H1 (cell line): Measurements from ENCODE around the gene AMOTL2. TPM values are rescaled to one million over a fixed set of nuclear protein-coding genes. Genes with fewer than 3 reads are reported as not detected.
A peak's percentile ranks its signal among the peaks of the same experiment; 100 is the strongest.

Experiments
- CTCF ChIA-PET: fragments of 300-600 bp; sonication (Branson Sonifier 250); formaldehyde crosslinking; loops from one replicate; lab custom pipeline; 2021; ENCODE audit not compliant: partially characterized antibody; lab: Charles Lee
- POLR2A ChIA-PET: fragments of 300-600 bp; sonication (Branson Sonifier 250); formaldehyde crosslinking; loops from one replicate; lab custom pipeline; 2021; ENCODE audit warnings: inconsistent platforms; ENCODE audit not compliant: partially characterized antibody; lab: Charles Lee
- DNase-seq, 2 experiments: peaks; one replicate each; pipeline versions ENCODE4 v3.0.0 to v3.0.0-alpha.2; 2010 to 2022; ENCODE audit warnings: low spot score in 2 of 2, low read depth in 1 of 2, mixed read lengths in 1 of 2
- FAIRE-seq: peaks from 2 replicates; lab custom pipeline; 2011; peaks lifted over from hg19 to GRCh38; lab: Jason Lieb, UNC
- H2AFZ ChIP-seq: 2 replicates; pipeline ENCODE4 v1.8.1; 2012; ENCODE audit warnings: low read length, inconsistent platforms
- H2AK5ac ChIP-seq: 2 replicates; pipeline ENCODE4 v1.6.1; 2013; ENCODE audit warnings: low read depth, low read length
- H2BK120ac ChIP-seq: replicated peaks from 2 replicates; pipeline ENCODE3; 2013; ENCODE audit warnings: low read depth, low read length, inconsistent platforms
- H2BK12ac ChIP-seq: 2 replicates; pipeline ENCODE4 v1.6.1; 2013; ENCODE audit warnings: low read depth, low read length
- H2BK15ac ChIP-seq: 2 replicates; pipeline ENCODE4 v1.6.1; 2013; ENCODE audit warnings: low read length
- H2BK20ac ChIP-seq: 2 replicates; pipeline ENCODE4 v1.6.1; 2013; ENCODE audit warnings: low read length
- H2BK5ac ChIP-seq: 2 replicates; pipeline ENCODE4 v1.6.1; 2013; ENCODE audit warnings: low read depth, low read length
- H3K14ac ChIP-seq: 2 replicates; pipeline ENCODE4 v1.6.1; 2013; ENCODE audit warnings: inconsistent platforms; ENCODE audit not compliant: insufficient read length
- H3K18ac ChIP-seq: 2 replicates; pipeline ENCODE4 v1.6.1; 2013; ENCODE audit warnings: low read length; ENCODE audit errors: extremely low read depth
- H3K23ac ChIP-seq: 2 replicates; pipeline ENCODE4 v1.6.1; 2013; ENCODE audit warnings: inconsistent platforms; ENCODE audit not compliant: insufficient read length
- H3K23me2 ChIP-seq: 2 replicates; pipeline ENCODE4 v1.6.1; 2013; ENCODE audit warnings: low read depth, low read length
- H3K27ac ChIP-seq: 2 replicates; pipeline ENCODE4 v1.6.1; 2011; ENCODE audit warnings: low read depth, low read length, inconsistent platforms
- H3K27me3 ChIP-seq, 4 experiments: replicated peaks in 1 of 4; 1 replicate in 1 of 4; 2 replicates in 3 of 4; pipeline versions ENCODE4 v1.6.1 to v1.8.1; 2011 to 2013; ENCODE audit warnings: low read length in 3 of 4, mild to moderate bottlenecking in 3 of 4, inconsistent platforms in 2 of 4, mixed read lengths in 2 of 4, moderate library complexity in 1 of 4; ENCODE audit not compliant: control insufficient read depth in 3 of 4, insufficient read depth in 3 of 4; ENCODE audit errors: extremely low read depth in 1 of 4
- H3K36me3 ChIP-seq, 4 experiments: 2 replicates each; pipeline versions ENCODE4 v1.6.1 to v1.8.1; 2011 to 2013; ENCODE audit warnings: mild to moderate bottlenecking in 4 of 4, low read length in 3 of 4, moderate library complexity in 2 of 4, control low read depth in 1 of 4, inconsistent platforms in 1 of 4; ENCODE audit not compliant: insufficient read depth in 4 of 4, control insufficient read depth in 2 of 4
- H3K4ac ChIP-seq: replicated peaks from 2 replicates; pipeline ENCODE3; 2013; ENCODE audit warnings: low read length, low read depth, mixed read lengths, inconsistent platforms; ENCODE audit not compliant: insufficient read length
- H3K4me1 ChIP-seq, 4 experiments: replicated peaks in 1 of 4; 1 replicate in 1 of 4; 2 replicates in 3 of 4; pipeline versions ENCODE4 v1.6.1 to v1.8.1; 2011 to 2013; ENCODE audit warnings: low read length in 3 of 4, inconsistent platforms in 2 of 4, mixed read lengths in 1 of 4; ENCODE audit not compliant: insufficient read depth in 4 of 4, control insufficient read depth in 3 of 4
- H3K4me2 ChIP-seq, 2 experiments: 2 replicates each; pipeline versions ENCODE4 v1.6.1 to v1.8.1; 2011 to 2013; ENCODE audit warnings: low read depth in 2 of 2, low read length in 2 of 2, control low read depth in 1 of 2, inconsistent platforms in 1 of 2, mild to moderate bottlenecking in 1 of 2; ENCODE audit not compliant: insufficient read depth in 1 of 2
- H3K4me3 ChIP-seq, 4 experiments: fragments of 200-600, 300-600 bp in 1 of 4; sonication (generic), shearing (Covaris generic), sonication (Bioruptor Twin) in 1 of 4; 2 replicates each; pipeline versions ENCODE4 v1.5.1 to v1.8.1; 2011 to 2016; ENCODE audit warnings: low read length in 4 of 4, low read depth in 3 of 4, control low read depth in 2 of 4, inconsistent platforms in 2 of 4, mild to moderate bottlenecking in 2 of 4, mixed read lengths in 1 of 4, moderate library complexity in 1 of 4; ENCODE audit not compliant: insufficient read depth in 2 of 4; ENCODE audit errors: extremely low read depth in 1 of 4
- H3K56ac ChIP-seq: replicated peaks from 2 replicates; pipeline ENCODE3; 2013; ENCODE audit warnings: low read depth, mild to moderate bottlenecking, mixed read lengths, low read length, inconsistent platforms; ENCODE audit not compliant: insufficient read length
- H3K79me1 ChIP-seq: 2 replicates; pipeline ENCODE4 v1.6.1; 2013; ENCODE audit warnings: low read depth, low read length, control low read depth
- H3K79me2 ChIP-seq, 2 experiments: 2 replicates each; pipeline versions ENCODE4 v1.6.1 to v1.8.1; 2012 to 2013; ENCODE audit warnings: low read length in 2 of 2, mild to moderate bottlenecking in 2 of 2, inconsistent platforms in 1 of 2; ENCODE audit not compliant: insufficient read depth in 2 of 2, control insufficient read depth in 1 of 2
- H3K9ac ChIP-seq, 4 experiments: replicated peaks in 1 of 4; 1 replicate in 1 of 4; 2 replicates in 3 of 4; pipeline versions ENCODE4 v1.6.1 to v1.8.1; 2011 to 2013; ENCODE audit warnings: low read depth in 3 of 4, low read length in 3 of 4, control low read depth in 2 of 4, mild to moderate bottlenecking in 2 of 4, moderate library complexity in 2 of 4, inconsistent platforms in 1 of 4; ENCODE audit errors: extremely low read depth in 1 of 4
- H3K9me3 ChIP-seq, 2 experiments: 2 replicates each; pipeline versions ENCODE4 v1.6.1 to v1.8.1; 2012 to 2013; ENCODE audit warnings: mild to moderate bottlenecking in 2 of 2, moderate library complexity in 2 of 2, control low read depth in 1 of 2, inconsistent platforms in 1 of 2, low read depth in 1 of 2, low read length in 1 of 2, mixed read lengths in 1 of 2; ENCODE audit not compliant: insufficient read depth in 2 of 2
- H4K20me1 ChIP-seq, 2 experiments: replicated peaks in 1 of 2; 2 replicates each; pipeline versions ENCODE3 to v1.8.1; 2011 to 2013; ENCODE audit warnings: inconsistent platforms in 2 of 2, low read length in 2 of 2, mild to moderate bottlenecking in 1 of 2; ENCODE audit not compliant: insufficient read depth in 2 of 2, control insufficient read depth in 1 of 2
- H4K5ac ChIP-seq: 2 replicates; pipeline ENCODE4 v1.6.1; 2013; ENCODE audit warnings: low read length, low read depth, mixed read lengths, inconsistent platforms; ENCODE audit not compliant: insufficient read length
- H4K8ac ChIP-seq: 2 replicates; pipeline ENCODE4 v1.8.0; 2013; ENCODE audit warnings: mild to moderate bottlenecking, moderate library complexity, low read length, inconsistent platforms; ENCODE audit not compliant: insufficient read depth; ENCODE audit errors: extremely low read depth
- H4K91ac ChIP-seq: replicated peaks from 2 replicates; pipeline ENCODE3; 2013; ENCODE audit warnings: low read length, mixed read lengths, inconsistent platforms; ENCODE audit not compliant: insufficient read length
- ASH2L ChIP-seq: fragments of 200-600, 300-600 bp; sonication (generic); IDR thresholded peaks from one replicate; pipeline ENCODE4 v1.7.1; 2017; ENCODE audit warnings: low read length
- BRCA1 ChIP-seq: IDR thresholded peaks from 2 replicates; pipeline ENCODE4 v1.6.1; 2012; ENCODE audit warnings: low read depth, low read length, improper control_type of control experiment
- GTF2F1 ChIP-seq: IDR thresholded peaks from 2 replicates; pipeline ENCODE4 v1.6.1; 2012; ENCODE audit warnings: low read depth, low read length, improper control_type of control experiment, borderline replicate concordance
- KDM4A ChIP-seq: IDR thresholded peaks from one replicate; pipeline ENCODE4 v1.7.1; 2012; ENCODE audit warnings: low read depth, mild to moderate bottlenecking, moderate library complexity, low read length, inconsistent platforms; ENCODE audit not compliant: severe bottlenecking
- WGBS, 2 experiments: shearing (Covaris generic) in 1 of 2; methylation state at CpG; one replicate each; pipeline versions ENCODE4 v1.1.6 to v1.1.7; 2013 to 2015; ENCODE audit warnings: low lambda C conversion rate in 2 of 2, mixed read lengths in 2 of 2, inconsistent platforms in 1 of 2, low coverage in 1 of 2, missing lambda C conversion rate in 1 of 2; ENCODE audit not compliant: insufficient replicate concordance in 2 of 2, insufficient coverage in 1 of 2, insufficient read length in 1 of 2; ENCODE audit errors: extremely low coverage in 1 of 2, missing lambda C conversion rate in 1 of 2; 5-methylcytosine and 5-hydroxymethylcytosine counted together
- polyA plus RNA-seq, 7 experiments: library from polyadenylated mRNA; depleted of rRNA in 3 of 7; stranded (reverse) in 5 of 7; unstranded in 2 of 7; fragments of >200 nt in 5 of 7; fragments of 200-250 nt in 2 of 7; gene quantifications; 1 replicate in 5 of 7; 2 replicates in 1 of 7; 4 replicates in 1 of 7; pipeline versions ENCODE4 v1.2.1 to v1.2.3, GENCODE V29; 2011 to 2013; ENCODE audit warnings: missing spikeins in 2 of 7, mixed read lengths in 2 of 7
- total RNA-seq: library from RNA; stranded (reverse); fragmentation: NEBNext Ultra II Directional; extraction: Animal tissue kit (Norgen Biotek cat#: 25700); gene quantifications from 2 replicates; pipeline ENCODE4 v1.2.1, GENCODE V29; 2021

AMOTL2 gene
- total and polyA plus RNA-seq, 2 of the 8 experiments (the other 6 are each of a cell fraction or from before 2014, with no cell fraction given) = 19.0 to 63.7 TPM

DNA sequence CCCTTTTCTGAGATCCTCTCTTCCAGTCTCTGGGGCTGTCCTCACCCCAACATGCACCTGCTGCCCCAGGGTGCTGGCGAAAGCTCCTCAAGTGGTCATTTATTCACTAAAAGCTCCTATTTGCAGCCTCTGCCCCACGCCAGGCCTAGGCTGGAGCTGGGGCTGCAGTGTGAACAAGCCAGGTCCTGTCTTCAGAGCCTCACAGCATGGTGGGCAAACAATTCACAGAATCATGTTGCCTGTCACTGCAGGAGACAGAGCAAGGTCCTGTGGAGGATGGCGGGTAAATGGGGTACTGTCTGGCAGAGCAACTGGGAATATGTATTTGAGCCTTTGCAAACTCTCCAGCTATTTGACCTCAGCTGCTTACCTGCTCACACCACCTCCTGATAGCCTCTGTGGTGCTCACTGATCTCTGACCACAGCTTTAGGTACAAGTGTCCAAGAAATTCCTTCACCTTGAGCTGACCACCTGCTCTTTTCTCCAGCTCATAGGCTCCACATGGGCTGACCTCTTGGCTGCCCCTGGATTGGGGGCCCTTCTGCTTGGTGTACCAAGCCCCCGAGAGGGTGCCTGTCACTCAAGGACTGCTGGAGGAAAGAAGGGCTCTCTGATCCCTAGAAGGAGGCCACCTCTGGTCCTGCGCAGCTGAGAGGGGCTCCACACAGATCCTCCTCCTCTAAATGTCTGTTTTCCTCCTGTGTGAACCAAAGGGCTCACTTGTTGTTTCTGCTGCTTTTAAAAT is 35.6 kb downstream of the AMOTL2 start:
- Histone ChIP-seq H4K91ac (no peak overlapping the region), H2AFZ (no peak overlapping the region), H3K27ac (no peak overlapping the region), H2BK20ac (peak overlapping the region; percentile 36; the same call in 1 of the 2 replicates), H2BK12ac (peak overlapping the region; percentile 4; the same call in 1 of the 2 replicates), H2BK15ac (0 out of 2 replicates have a peak overlapping the region, but pooled peaks have one; percentile 53), H3K36me3 (no peaks in the 10 kb centered on the region), H3K23ac (no peak overlapping the region), H3K18ac (no peak overlapping the region), H3K14ac (no peak overlapping the region), H3K9ac (no peak overlapping the region), H3K9me3 (no peaks in the 10 kb centered on the region), H3K4ac (no peak overlapping the region), H3K23me2 (no peaks in the 10 kb centered on the region), H3K27me3 (no peaks in the 10 kb centered on the region; a peak in 1 of 7 replicates), H2BK5ac (0 out of 2 replicates have a peak overlapping the region, but pooled peaks have one; percentile 6), H3K4me2 (no peak overlapping the region), H3K4me3 (no peak overlapping the region), H3K56ac (no peak overlapping the region), H4K5ac (no peak overlapping the region), H4K20me1 (no peaks in the 10 kb centered on the region), H3K79me1 (no peaks in the 10 kb centered on the region), H3K4me1 (peaks cover 0 to 13% (median 1%) of the 10 kb centered on the region in 4 experiments; a peak in 6 of 7 replicates), H2BK120ac (no peak overlapping the region), H2AK5ac (no peak overlapping the region), H3K79me2 (no peaks in the 10 kb centered on the region), H4K8ac (no peak overlapping the region)
- DNase-seq (no peak), FAIRE-seq (no peak)
- WGBS, 2 experiments = 88% methylated on average over 5 of the region's 5 CpGs; no CpG with 5 or more reads in 1 of the 2 experiments
- TF ChIP-seq ASH2L (no peak), GTF2F1 (no peak), KDM4A (no peak), BRCA1 (no peak)
- ChIA-PET CTCF (interaction anchor here (0.8 to 3.7 kb wide), 25 partner anchors 8 to 215 kb away, joined by 3 to 23 read pairs (median 4); no protein-coding TSS in a partner anchor), POLR2A (interaction anchor here (1.2 to 43.9 kb wide), 4 partner anchors 9 to 27 kb away, joined by 3 to 1731 read pairs (median 4); partner anchors contain the start of gene AMOTL2)
